ENCODE data around the gene MYCBPAP. TPM values are rescaled to one million over a fixed set of nuclear protein-coding genes. Genes with fewer than 3 reads are reported as not detected.

Gene MYCBPAP
- polyA plus RNA-seq, 3 donors: not detected

- 91% methylated on average over 16 of the region's 16 CpGs for WGBS (ENCODE audit: insufficient coverage)
- Histone ChIP-seq H3K9me3 (replicated peaks in 1 of 2; ENCODE audit: control insufficient read depth in 1 of 2, insufficient read depth in 1 of 2, low read length in 2 of 2) (no peaks in the 10 kb centered on the region), H4K20me1 (ENCODE audit: insufficient read depth, low read length) (no peaks in the 10 kb centered on the region), H3K4me2 (replicated peaks; ENCODE audit: extremely low read depth, low read length, poor library complexity, severe bottlenecking) (no peak overlapping the region), H3K4me1 (ENCODE audit: control insufficient read depth in 1 of 2, insufficient read depth in 2 of 2, low read length in 2 of 2) (no peaks in the 10 kb centered on the region), H3K79me2 (ENCODE audit: insufficient read depth, low read length) (no peaks in the 10 kb centered on the region), H2AFZ (ENCODE audit: insufficient read depth, low read depth, low read length, poor library complexity, severe bottlenecking) (no peak overlapping the region), H3K36me3 (replicated peaks in 1 of 2; ENCODE audit: control insufficient read depth in 1 of 2, insufficient read depth in 2 of 2, low read length in 2 of 2) (no peaks in the 10 kb centered on the region), H3K4me3 (replicated peaks in 1 of 3; ENCODE audit: low read depth in 2 of 3, low read length in 3 of 3) (no peak overlapping the region), H3K27me3 (ENCODE audit: control insufficient read depth in 2 of 2, insufficient read depth in 2 of 2, low read length in 2 of 2) (no peaks in the 10 kb centered on the region), H3K27ac (ENCODE audit: low read depth in 1 of 2, low read length in 2 of 2) (no peak overlapping the region), H3K9ac (ENCODE audit: insufficient read depth, low read length, poor library complexity, severe bottlenecking) (no peak overlapping the region)
- Mint-ChIP-seq H3K4me3 (no peak overlapping the region), H3K36me3 (no peaks in the 10 kb centered on the region), H3K27me3 (ENCODE audit: low read depth in 3 of 3) (peaks cover 9 to 21% (median 19%) of the 10 kb centered on the region in 3 donors), H3K9me3 (no peaks in the 10 kb centered on the region), H3K4me1 (peaks cover 2% of the 10 kb centered on the region), H3K27ac (no peak overlapping the region)
- no peak for DNase-seq
- no peak for TF ChIP-seq CTCF (IDR thresholded peaks at IDR 0.05)
- intact Hi-C loops (cut with micrococcal nuclease): no loop called here
Observed at GRCh38 chr17:50578173-50578572, 69.9 kb downstream of the MYCBPAP start.

GRCh38 chr17:50579399-50579798 lies 71.2 kb downstream of the MYCBPAP start:
- intact Hi-C loops (cut with micrococcal nuclease): no loop called here

More at GRCh38 chr17:50579399-50579798, 71.2 kb downstream of the MYCBPAP start:
- no peaks in the 10 kb centered on the region for H3K79me2 ChIP-seq (ENCODE audit: insufficient read depth, low read length)
- no peaks in the 10 kb centered on the region for H3K9me3 ChIP-seq (replicated peaks in 1 of 2; ENCODE audit: control insufficient read depth in 1 of 2, insufficient read depth in 1 of 2, low read length in 2 of 2)
- no peak for DNase-seq
- no peaks in the 10 kb centered on the region for H3K27me3 ChIP-seq (ENCODE audit: control insufficient read depth in 2 of 2, insufficient read depth in 2 of 2, low read length in 2 of 2)
- peaks cover 16 to 30% (median 22%) of the 10 kb centered on the region in 3 donors for H3K27me3 Mint-ChIP-seq (ENCODE audit: low read depth in 3 of 3)
- H3K27ac Mint-ChIP-seq: no peak overlapping the region
- H3K4me2 ChIP-seq (replicated peaks; ENCODE audit: extremely low read depth, low read length, poor library complexity, severe bottlenecking): no peak overlapping the region
- no peaks in the 10 kb centered on the region for H4K20me1 ChIP-seq (ENCODE audit: insufficient read depth, low read length)
- WGBS (ENCODE audit: insufficient coverage): 83% methylated on average over 1 of the region's 7 CpGs
- H3K4me3 Mint-ChIP-seq: no peak overlapping the region
- no peaks in the 10 kb centered on the region for H3K36me3 Mint-ChIP-seq
- H3K9ac ChIP-seq (ENCODE audit: insufficient read depth, low read length, poor library complexity, severe bottlenecking): no peak overlapping the region
- H3K4me1 ChIP-seq (ENCODE audit: control insufficient read depth in 1 of 2, insufficient read depth in 2 of 2, low read length in 2 of 2): no peaks in the 10 kb centered on the region
- H3K4me1 Mint-ChIP-seq: peaks cover 2% of the 10 kb centered on the region
- H3K27ac ChIP-seq (ENCODE audit: low read depth in 1 of 2, low read length in 2 of 2): no peak overlapping the region
- H3K36me3 ChIP-seq (replicated peaks in 1 of 2; ENCODE audit: control insufficient read depth in 1 of 2, insufficient read depth in 2 of 2, low read length in 2 of 2): no peaks in the 10 kb centered on the region
- no peaks in the 10 kb centered on the region for H3K9me3 Mint-ChIP-seq
- no peak overlapping the region for H3K4me3 ChIP-seq (replicated peaks in 1 of 3; ENCODE audit: low read depth in 2 of 3, low read length in 3 of 3)
- H2AFZ ChIP-seq (ENCODE audit: insufficient read depth, low read depth, low read length, poor library complexity, severe bottlenecking): no peak overlapping the region
- TF ChIP-seq CTCF (IDR thresholded peaks at IDR 0.05): no peak
